ENCODE results near the gene ARAP1.

Gene ARAP1

DNA sequence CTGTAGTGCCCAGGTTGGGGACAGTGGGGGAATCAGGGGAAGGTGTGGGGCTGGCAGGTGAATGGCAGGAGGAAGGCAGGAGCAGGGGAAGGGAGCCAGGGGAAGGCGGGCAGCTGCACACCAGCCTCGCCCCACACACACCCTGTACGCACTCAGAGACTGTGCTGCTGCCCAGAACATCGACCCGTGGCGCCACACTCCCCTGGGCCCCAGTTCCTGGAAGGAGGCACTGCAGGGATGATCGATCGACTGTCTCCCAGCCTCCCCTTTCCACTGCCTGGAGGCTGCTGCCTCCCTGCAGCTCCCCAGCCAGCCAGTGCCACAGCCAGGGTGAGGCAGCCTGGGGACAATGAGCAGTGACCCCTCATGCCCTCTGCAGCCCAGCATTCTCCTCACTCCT lies 97.2 kb downstream of the ARAP1 start:
- no peak for DNase-seq (ENCODE audit: low read depth)
- no peak overlapping the region for H3K4me3 ChIP-seq (ENCODE audit: control insufficient read depth, low read depth, low read length)
- TF ChIP-seq, protein P1, sequence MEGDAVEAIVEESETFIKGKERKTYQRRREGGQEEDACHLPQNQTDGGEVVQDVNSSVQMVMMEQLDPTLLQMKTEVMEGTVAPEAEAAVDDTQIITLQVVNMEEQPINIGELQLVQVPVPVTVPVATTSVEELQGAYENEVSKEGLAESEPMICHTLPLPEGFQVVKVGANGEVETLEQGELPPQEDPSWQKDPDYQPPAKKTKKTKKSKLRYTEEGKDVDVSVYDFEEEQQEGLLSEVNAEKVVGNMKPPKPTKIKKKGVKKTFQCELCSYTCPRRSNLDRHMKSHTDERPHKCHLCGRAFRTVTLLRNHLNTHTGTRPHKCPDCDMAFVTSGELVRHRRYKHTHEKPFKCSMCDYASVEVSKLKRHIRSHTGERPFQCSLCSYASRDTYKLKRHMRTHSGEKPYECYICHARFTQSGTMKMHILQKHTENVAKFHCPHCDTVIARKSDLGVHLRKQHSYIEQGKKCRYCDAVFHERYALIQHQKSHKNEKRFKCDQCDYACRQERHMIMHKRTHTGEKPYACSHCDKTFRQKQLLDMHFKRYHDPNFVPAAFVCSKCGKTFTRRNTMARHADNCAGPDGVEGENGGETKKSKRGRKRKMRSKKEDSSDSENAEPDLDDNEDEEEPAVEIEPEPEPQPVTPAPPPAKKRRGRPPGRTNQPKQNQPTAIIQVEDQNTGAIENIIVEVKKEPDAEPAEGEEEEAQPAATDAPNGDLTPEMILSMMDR (conservative IDR thresholded peaks at IDR 0.05; ENCODE audit: control insufficient read depth, insufficient read depth, low read depth, low read length): no peak

DNA sequence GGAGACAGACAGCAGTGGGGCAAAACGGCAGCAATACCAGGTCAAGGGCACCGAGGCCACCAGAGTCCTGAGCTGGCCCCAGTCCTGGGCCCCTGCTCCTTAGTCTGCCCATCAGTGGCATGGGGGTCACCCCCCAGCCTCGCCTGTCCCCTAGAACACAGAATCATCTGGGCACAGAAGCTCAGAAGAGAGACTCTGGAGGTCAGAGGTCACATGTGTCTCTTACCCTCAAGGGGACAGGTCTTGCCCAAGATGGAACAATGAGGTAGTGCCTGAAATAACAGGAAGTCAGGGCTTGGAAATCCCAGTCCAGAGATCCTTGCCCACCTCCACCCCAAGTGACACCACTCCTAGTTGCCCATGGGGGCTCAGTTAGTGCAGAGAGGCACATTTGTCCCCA lies 98.6 kb downstream of the ARAP1 start:
- TF ChIP-seq, protein P1 (conservative IDR thresholded peaks at IDR 0.05; ENCODE audit: control insufficient read depth, insufficient read depth, low read depth, low read length): no peak
- no peak overlapping the region for H3K4me3 ChIP-seq (ENCODE audit: control insufficient read depth, low read depth, low read length)
- DNase-seq (ENCODE audit: low read depth): no peak

DNA sequence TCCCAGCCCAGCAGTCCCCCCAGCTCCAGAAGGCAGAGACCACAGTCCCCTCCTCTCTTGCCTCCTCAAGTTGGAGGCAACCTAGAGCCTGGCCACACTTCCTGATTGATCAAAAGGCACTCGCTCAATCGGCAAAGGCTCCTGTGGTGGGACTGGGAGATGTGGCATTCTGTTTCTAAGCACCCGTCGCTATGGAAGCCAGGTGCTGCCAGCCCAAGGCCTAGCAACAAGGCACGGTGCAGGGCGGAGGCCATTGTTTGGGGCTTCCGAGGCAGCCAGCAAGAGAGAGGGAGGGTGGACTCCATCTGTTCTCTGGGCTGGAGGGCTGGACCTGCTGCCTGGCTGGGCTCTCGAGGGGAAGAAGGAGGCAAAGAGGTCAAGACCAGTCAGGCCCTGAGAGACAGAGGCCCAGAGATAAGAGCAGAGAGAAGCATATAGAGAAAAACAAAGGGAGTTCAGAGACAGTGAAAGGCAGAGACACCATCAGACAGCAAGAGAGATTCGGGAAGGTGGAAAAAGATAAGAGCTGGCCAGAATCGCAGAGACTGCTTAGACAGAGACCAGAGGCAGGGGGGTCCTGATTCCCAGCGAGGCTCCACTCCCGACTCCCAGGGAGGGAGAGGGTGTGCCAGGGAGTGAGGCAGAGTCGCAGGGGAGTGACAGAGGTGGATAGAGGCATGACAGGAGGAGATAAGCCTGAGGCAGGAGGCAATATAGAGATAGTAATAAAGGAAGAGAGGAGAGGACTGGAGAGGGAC lies 99.2 kb downstream of the ARAP1 start:
- TF ChIP-seq, protein P1 (conservative IDR thresholded peaks at IDR 0.05; ENCODE audit: control insufficient read depth, insufficient read depth, low read depth, low read length): no peak
- no peak for DNase-seq (ENCODE audit: low read depth)
- no peak overlapping the region for H3K4me3 ChIP-seq (ENCODE audit: control insufficient read depth, low read depth, low read length)

DNA sequence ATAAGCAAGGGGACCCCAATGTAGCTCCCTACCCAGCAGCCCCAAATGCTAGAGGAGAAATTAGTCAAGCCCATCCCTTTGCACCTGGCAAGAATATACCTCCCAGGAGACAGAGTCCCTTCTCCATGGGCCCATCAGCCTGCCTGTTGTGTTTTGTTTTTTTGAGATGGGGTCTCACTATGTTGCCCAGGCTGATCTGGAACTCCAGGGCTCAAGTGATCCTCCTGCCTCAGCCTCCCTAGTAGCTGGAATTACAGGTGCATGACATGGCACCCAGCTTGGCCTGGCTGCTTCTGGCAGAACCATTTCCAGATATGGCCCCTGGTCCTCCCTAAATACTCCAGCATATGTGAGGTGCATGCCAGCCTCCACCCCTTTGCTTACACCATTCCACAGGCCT lies 100.1 kb downstream of the ARAP1 start:
- TF ChIP-seq, protein P1 (conservative IDR thresholded peaks at IDR 0.05; ENCODE audit: control insufficient read depth, insufficient read depth, low read depth, low read length): no peak
- DNase-seq (ENCODE audit: low read depth): no peak
- no peak overlapping the region for H3K4me3 ChIP-seq (ENCODE audit: control insufficient read depth, low read depth, low read length)

DNA sequence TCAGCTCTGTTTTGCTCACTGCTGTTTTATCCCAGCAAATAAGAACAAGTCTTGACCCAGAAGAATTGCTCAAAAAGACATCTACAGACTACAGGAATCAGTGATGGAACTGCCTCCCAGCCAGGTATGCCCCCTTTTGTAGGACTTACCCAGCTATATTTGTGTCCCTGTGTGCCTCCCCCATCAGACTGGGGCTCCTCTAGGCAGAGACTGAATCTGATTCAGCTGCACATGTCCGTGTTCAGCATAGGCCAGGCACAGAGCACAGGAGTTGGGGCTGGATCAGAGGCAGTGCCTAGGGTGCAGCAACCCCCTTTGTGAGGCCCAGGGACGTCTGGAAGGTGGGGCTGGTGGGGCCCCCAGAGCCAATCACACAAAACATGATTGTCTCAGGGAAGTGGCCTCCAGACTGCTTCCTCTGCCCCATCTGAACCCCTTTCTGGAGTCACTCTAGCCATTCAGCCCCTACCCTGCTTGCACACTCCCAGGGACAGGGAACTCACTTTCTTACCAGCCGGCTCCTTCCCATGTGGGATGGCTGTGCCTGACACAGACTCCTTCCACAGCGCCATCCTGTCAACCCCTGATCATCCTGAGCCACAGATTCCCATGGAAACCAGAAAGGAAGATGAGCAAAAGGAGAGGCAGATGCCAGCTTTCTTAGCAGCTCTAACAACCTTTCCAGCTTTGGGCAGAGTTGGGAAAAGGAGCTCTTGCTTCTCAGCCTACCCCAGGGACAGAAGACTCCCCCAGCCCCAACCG lies 102.8 kb downstream of the ARAP1 start:
- TF ChIP-seq, protein P1 (conservative IDR thresholded peaks at IDR 0.05; ENCODE audit: control insufficient read depth, insufficient read depth, low read depth, low read length): no peak
- H3K4me3 ChIP-seq (ENCODE audit: control insufficient read depth, low read depth, low read length): no peak overlapping the region
- no peak for DNase-seq (ENCODE audit: low read depth)

DNA sequence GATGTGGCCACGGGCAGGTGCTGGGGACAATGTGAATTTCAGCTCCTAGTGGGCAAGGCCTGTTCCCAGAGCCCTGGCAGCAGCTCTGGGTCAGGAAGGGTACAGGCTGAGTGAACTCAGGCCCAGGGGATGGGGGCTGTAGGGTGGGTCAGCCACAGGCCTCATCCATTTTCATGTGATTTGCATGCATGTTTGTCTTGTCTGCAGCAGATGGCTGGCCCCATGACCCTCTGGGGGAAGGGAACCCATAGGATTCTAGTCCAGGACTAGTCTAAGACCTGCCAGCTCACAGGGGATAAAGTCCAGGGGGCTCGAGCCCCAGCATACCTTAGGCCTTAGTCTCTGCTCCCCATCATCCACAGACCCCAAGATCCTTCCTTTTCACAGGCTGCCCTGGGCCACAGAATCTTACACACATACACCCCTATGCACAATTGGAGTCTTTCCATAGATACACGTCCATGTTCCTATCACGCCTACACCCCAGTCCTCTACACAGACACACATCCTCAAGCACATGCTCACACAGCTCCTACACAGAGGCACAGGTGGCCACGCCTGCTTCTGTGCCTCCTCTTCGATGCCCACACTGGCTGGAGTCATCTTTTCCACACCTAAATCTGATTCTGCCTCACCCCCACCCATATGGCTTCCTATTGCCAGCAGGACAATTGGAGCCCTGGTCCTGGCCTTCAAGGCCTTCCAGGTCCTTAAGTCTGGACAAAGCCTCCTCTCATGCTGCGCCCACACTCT lies 103.6 kb downstream of the ARAP1 start:
- H3K4me3 ChIP-seq (ENCODE audit: control insufficient read depth, low read depth, low read length): no peak overlapping the region
- no peak for DNase-seq (ENCODE audit: low read depth)
- TF ChIP-seq, protein P1 (conservative IDR thresholded peaks at IDR 0.05; ENCODE audit: control insufficient read depth, insufficient read depth, low read depth, low read length): no peak
